D721Med (cell line): ENCODE measurements around the gene KLHL4.
"Not testable (repeated sequence)": the region's sequence is repeated elsewhere in the genome, so short reads cannot be mapped to it uniquely, and the experiment has no call there.

Experiments used
- DNase-seq: peaks from one replicate; pipeline ENCODE4 v3.0.0; 2011; ENCODE audit warnings: low spot score; ENCODE audit not compliant: insufficient read length
- FAIRE-seq: peaks from 2 replicates; lab custom pipeline; 2011; peaks lifted over from hg19 to GRCh38; lab: Jason Lieb, UNC
- CTCF ChIP-seq: IDR thresholded peaks from 2 replicates; pipeline ENCODE4 v1.5.1; 2012; ENCODE audit warnings: mild to moderate bottlenecking, control low read depth; ENCODE audit not compliant: insufficient read depth; ENCODE audit errors: missing control alignments

KLHL4 gene

GRCh38 chrX:87697409-87697808 lies 179.8 kb downstream of the KLHL4 start:
- no peak for DNase-seq
- no peak for TF ChIP-seq CTCF
- FAIRE-seq = no peak

- DNase-seq (no peak), FAIRE-seq (no peak)
- TF ChIP-seq CTCF = no peak
Observed at GRCh38 chrX:87702795-87703194, 185.2 kb downstream of the KLHL4 start.

- FAIRE-seq, DNase-seq: not testable (repeated sequence)
Observed at GRCh38 chrX:87703469-87703868, 185.9 kb downstream of the KLHL4 start.

- TF ChIP-seq CTCF = no peak
- FAIRE-seq (no peak), DNase-seq (no peak)
Observed at GRCh38 chrX:87706134-87706533, 188.5 kb downstream of the KLHL4 start.

GRCh38 chrX:87710580-87710979 lies 193.0 kb downstream of the KLHL4 start:
- DNase-seq (no peak), FAIRE-seq (no peak)
- TF ChIP-seq CTCF = no peak
